ENCODE results near the gene XYLT1.
"Not testable (repeated sequence)": the region's sequence is repeated elsewhere in the genome, so short reads cannot be mapped to it uniquely, and the experiment has no call there.

XYLT1 gene

GRCh38 chr16:17470908-17471718, at the start of gene XYLT1:
XYLT1 (minus strand) TSS chr16:17470960; CDS start chr16:17470796, 164 bp downstream.
- DNase-seq, result peak; percentile 23

- DNase-seq, result no peak
Measured at GRCh38 chr16:17520111-17520510, 49.4 kb upstream of the XYLT1 start.

GRCh38 chr16:17519101-17519955, 48.6 kb upstream of the XYLT1 start:
- DNase-seq, result no peak

- DNase-seq, result no peak
Measured at GRCh38 chr16:17518441-17518840, 47.7 kb upstream of the XYLT1 start.

- DNase-seq, result no peak
Measured at GRCh38 chr16:17515421-17516210, 44.9 kb upstream of the XYLT1 start.

GRCh38 chr16:17512636-17513220, 42.0 kb upstream of the XYLT1 start:
- no peak for DNase-seq

GRCh38 chr16:17511340-17511739, 40.6 kb upstream of the XYLT1 start:
- no peak for DNase-seq

- no peak for DNase-seq
Measured at GRCh38 chr16:17510567-17510966, 39.8 kb upstream of the XYLT1 start.

- DNase-seq, result no peak
Measured at GRCh38 chr16:17509194-17509593, 38.4 kb upstream of the XYLT1 start.

- DNase-seq, result no peak
Measured at GRCh38 chr16:17508303-17508702, 37.5 kb upstream of the XYLT1 start.

- DNase-seq, result not testable (repeated sequence)
Measured at GRCh38 chr16:17507516-17507915, 36.8 kb upstream of the XYLT1 start.

GRCh38 chr16:17505828-17506227, 35.1 kb upstream of the XYLT1 start:
- not testable (repeated sequence) for DNase-seq

GRCh38 chr16:17504050-17504449, 33.3 kb upstream of the XYLT1 start:
- DNase-seq, result no peak

GRCh38 chr16:17503331-17503730, 32.6 kb upstream of the XYLT1 start:
- no peak for DNase-seq

- no peak for DNase-seq
Measured at GRCh38 chr16:17501321-17501720, 30.6 kb upstream of the XYLT1 start.

GRCh38 chr16:17499223-17499902, 28.6 kb upstream of the XYLT1 start:
- no peak for DNase-seq

- no peak for DNase-seq
Measured at GRCh38 chr16:17497648-17498047, 26.9 kb upstream of the XYLT1 start.

GRCh38 chr16:17496891-17497290, 26.1 kb upstream of the XYLT1 start:
- no peak for DNase-seq

- DNase-seq, result no peak
Measured at GRCh38 chr16:17493012-17493411, 22.3 kb upstream of the XYLT1 start.

- DNase-seq, result no peak
Measured at GRCh38 chr16:17491140-17491662, 20.4 kb upstream of the XYLT1 start.

- DNase-seq, result no peak
Measured at GRCh38 chr16:17488506-17488905, 17.7 kb upstream of the XYLT1 start.

- DNase-seq, result no peak
Measured at GRCh38 chr16:17483351-17483750, 12.6 kb upstream of the XYLT1 start.
